A673 (cell line): Measurements from ENCODE around the gene TXN.

Source experiments
- CTCF ChIP-seq: fragments of 300-800, 200-600 bp; sonication (generic); conservative IDR thresholded peaks from 2 replicates; pipeline ENCODE4 v1.5.1; 2017; ENCODE audit warnings: low read depth, mild to moderate bottlenecking, antibody characterized with exemption, low read length, moderate library complexity, mixed read lengths
- EZH2 ChIP-seq: fragments of 200-600 bp; sonication (generic); IDR thresholded peaks from 2 replicates; pipeline ENCODE4 v1.6.1; 2017; ENCODE audit warnings: borderline replicate concordance, low read depth, mild to moderate bottlenecking, mixed read lengths, antibody characterized with exemption, low read length; ENCODE audit not compliant: poor library complexity, severe bottlenecking

- no peak for TF ChIP-seq CTCF
- TF ChIP-seq EZH2: no peak
These were observed 33.7 kb upstream of the TXN start for GRCh38 chr9:110290001-110290400.
